Measurements from ENCODE around the gene FTCD. TPM values are rescaled to one million over a fixed set of nuclear protein-coding genes. Genes with fewer than 3 reads are reported as not detected.

FTCD gene
- total and polyA plus RNA-seq, 2 donors (not counting 3 experiments of a cell fraction or from before 2014, with no cell fraction given): 0.06 to 1.2 TPM

GRCh38 chr21:46182548-46183336, 27.4 kb upstream of the FTCD start:
- H3K9me1 ChIP-seq (replicated peaks; ENCODE audit: control insufficient read depth, extremely low read depth, insufficient read depth, low read length): no peaks in the 10 kb centered on the region
- TF ChIP-seq JUN (IDR thresholded peaks at IDR 0.05; ENCODE audit: borderline replicate concordance, insufficient read depth, insufficient read length, low read depth) (no peak), MAX (IDR thresholded peaks at IDR 0.05; ENCODE audit: insufficient read depth, insufficient read length) (no peak), GATA2 (IDR thresholded peaks at IDR 0.05; ENCODE audit: insufficient read depth, insufficient read length, low read depth, low read length) (no peak), EZH2 (IDR thresholded peaks at IDR 0.05; ENCODE audit: borderline replicate concordance, low read depth, low read length, severe bottlenecking) (no peak), POLR2A (IDR thresholded peaks at IDR 0.05; ENCODE audit: low read depth, low read length) (no peak), MYC (IDR thresholded peaks at IDR 0.05; ENCODE audit: low read depth, low read length) (no peak), FOS (IDR thresholded peaks at IDR 0.05; ENCODE audit: borderline replicate concordance, insufficient read depth, low read length) (no peak), POLR2AphosphoS5 (IDR thresholded peaks at IDR 0.05; ENCODE audit: insufficient read depth, low read depth, low read length) (no peak)
- TF ChIP-seq, protein P1, sequence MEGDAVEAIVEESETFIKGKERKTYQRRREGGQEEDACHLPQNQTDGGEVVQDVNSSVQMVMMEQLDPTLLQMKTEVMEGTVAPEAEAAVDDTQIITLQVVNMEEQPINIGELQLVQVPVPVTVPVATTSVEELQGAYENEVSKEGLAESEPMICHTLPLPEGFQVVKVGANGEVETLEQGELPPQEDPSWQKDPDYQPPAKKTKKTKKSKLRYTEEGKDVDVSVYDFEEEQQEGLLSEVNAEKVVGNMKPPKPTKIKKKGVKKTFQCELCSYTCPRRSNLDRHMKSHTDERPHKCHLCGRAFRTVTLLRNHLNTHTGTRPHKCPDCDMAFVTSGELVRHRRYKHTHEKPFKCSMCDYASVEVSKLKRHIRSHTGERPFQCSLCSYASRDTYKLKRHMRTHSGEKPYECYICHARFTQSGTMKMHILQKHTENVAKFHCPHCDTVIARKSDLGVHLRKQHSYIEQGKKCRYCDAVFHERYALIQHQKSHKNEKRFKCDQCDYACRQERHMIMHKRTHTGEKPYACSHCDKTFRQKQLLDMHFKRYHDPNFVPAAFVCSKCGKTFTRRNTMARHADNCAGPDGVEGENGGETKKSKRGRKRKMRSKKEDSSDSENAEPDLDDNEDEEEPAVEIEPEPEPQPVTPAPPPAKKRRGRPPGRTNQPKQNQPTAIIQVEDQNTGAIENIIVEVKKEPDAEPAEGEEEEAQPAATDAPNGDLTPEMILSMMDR (IDR thresholded peaks at IDR 0.05; ENCODE audit: extremely low read depth in 1 of 2, insufficient read depth in 1 of 2, low read depth in 1 of 2, low read length in 2 of 2): no peak
- intact Hi-C loops (cut with micrococcal nuclease): no loop called here
- H3K27me3 ChIP-seq (ENCODE audit: control insufficient read depth in 2 of 2, insufficient read depth in 2 of 2, low read length in 2 of 2): no peaks in the 10 kb centered on the region
- ChIA-PET CTCF (no interaction called here), POLR2A (no interaction called here)
- no peaks in the 10 kb centered on the region for H3K79me2 ChIP-seq (ENCODE audit: control insufficient read depth, insufficient read depth, low read length)
- dilution Hi-C loops (cut with MboI; ENCODE audit: extremely low pct_ligation_motif_present, low sequenced_read_pairs): no loop called here
- no peak overlapping the region for H3K4me2 ChIP-seq (ENCODE audit: insufficient read depth, low read length)
- H3K9me3 ChIP-seq (replicated peaks; ENCODE audit: control insufficient read depth, insufficient read depth, low read length): no peaks in the 10 kb centered on the region
- no peak overlapping the region for H3K9ac ChIP-seq (replicated peaks; ENCODE audit: extremely low read depth, insufficient read depth, low read length)
- no peak for DNase-seq (ENCODE audit: low read depth, low spot score)
- no peak for FAIRE-seq
- no peak overlapping the region for H3K4me3 ChIP-seq (replicated peaks in 1 of 3; ENCODE audit: insufficient read depth in 1 of 3, low read depth in 1 of 3, low read length in 3 of 3)
- H3K27ac ChIP-seq (ENCODE audit: insufficient read depth, low read depth, low read length): no peak overlapping the region
- no peaks in the 10 kb centered on the region for H4K20me1 ChIP-seq (replicated peaks; ENCODE audit: control insufficient read depth, extremely low read depth, insufficient read depth, low read length)
- H2AFZ ChIP-seq (ENCODE audit: low read depth, low read length): no peak overlapping the region
- H3K36me3 ChIP-seq (ENCODE audit: control insufficient read depth in 2 of 2, extremely low read depth in 1 of 2, insufficient read depth in 2 of 2, low read length in 2 of 2): no peaks in the 10 kb centered on the region
- H3K4me1 ChIP-seq (ENCODE audit: control insufficient read depth, extremely low read depth, insufficient read depth, low read length): peaks cover 9% of the 10 kb centered on the region
- BruUV-seq (replicated peaks): no TSS peak

All from endothelial cell of umbilical vein (primary cell).